PFSK-1 (cell line): ENCODE results near the gene HBB.

ENCODE experiments used
- FOXP2 ChIP-seq: optimal IDR thresholded peaks from 2 replicates; pipeline ENCODE3; 2011; ENCODE audit warnings: borderline replicate concordance, control low read depth, inconsistent platforms; ENCODE audit not compliant: insufficient read depth; ENCODE audit errors: extremely low read length, extremely low read depth
- POLR2AphosphoS5 ChIP-seq: IDR thresholded peaks from 2 replicates; pipeline ENCODE4 v1.6.1; 2012; ENCODE audit warnings: low read depth, mild to moderate bottlenecking, control low read depth, low read length, moderate library complexity
- SIN3A ChIP-seq: IDR thresholded peaks from 2 replicates; pipeline ENCODE4 v1.6.1; 2012; ENCODE audit warnings: mild to moderate bottlenecking, low read length, moderate library complexity, borderline replicate concordance; ENCODE audit not compliant: insufficient read depth
- TAF1 ChIP-seq: IDR thresholded peaks from 2 replicates; pipeline ENCODE4 v1.6.1; 2012; ENCODE audit warnings: low read length, control low read depth, borderline replicate concordance; ENCODE audit not compliant: insufficient read depth
- TF ChIP-seq, protein P1 (sequence below), 2 experiments: IDR thresholded peaks; 2 replicates each; pipeline versions ENCODE4 v1.6.1 to v1.8.0; 2011 to 2012; ENCODE audit warnings: low read depth in 2 of 2, low read length in 2 of 2, control low read depth in 1 of 2, inconsistent platforms in 1 of 2, mild to moderate bottlenecking in 1 of 2, moderate library complexity in 1 of 2; ENCODE audit not compliant: insufficient read depth in 1 of 2

HBB gene

DNA sequence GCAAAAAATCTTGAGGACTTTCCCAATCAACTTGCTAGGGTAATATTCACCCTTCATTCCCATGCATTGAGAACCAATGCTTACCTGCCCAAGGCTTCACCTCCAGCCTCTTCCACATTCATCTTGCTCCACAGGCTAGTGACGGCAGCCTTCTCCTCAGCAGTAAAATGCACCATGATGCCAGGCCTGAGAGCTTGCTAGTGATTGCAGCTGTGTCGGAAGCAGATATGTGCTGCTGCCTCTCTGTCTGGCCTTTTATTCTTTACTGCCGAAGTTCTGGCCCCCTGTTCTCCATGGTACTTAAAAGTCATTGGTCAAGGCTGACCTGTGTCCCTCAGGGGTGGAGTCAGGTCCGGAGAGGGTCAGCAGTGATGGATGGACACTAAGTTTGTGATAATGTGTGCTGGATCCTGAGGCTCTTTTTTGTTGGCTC, 42.9 kb upstream of the HBB start, which contains the start of gene HBE1:
HBE1 (minus strand) TSS at position 231 of the 433 bp plus-strand sequence; CDS start at position 176, 55 bp downstream.
- no peak for TF ChIP-seq SIN3A
- no peak for TF ChIP-seq FOXP2
- no peak for TF ChIP-seq TAF1

DNA sequence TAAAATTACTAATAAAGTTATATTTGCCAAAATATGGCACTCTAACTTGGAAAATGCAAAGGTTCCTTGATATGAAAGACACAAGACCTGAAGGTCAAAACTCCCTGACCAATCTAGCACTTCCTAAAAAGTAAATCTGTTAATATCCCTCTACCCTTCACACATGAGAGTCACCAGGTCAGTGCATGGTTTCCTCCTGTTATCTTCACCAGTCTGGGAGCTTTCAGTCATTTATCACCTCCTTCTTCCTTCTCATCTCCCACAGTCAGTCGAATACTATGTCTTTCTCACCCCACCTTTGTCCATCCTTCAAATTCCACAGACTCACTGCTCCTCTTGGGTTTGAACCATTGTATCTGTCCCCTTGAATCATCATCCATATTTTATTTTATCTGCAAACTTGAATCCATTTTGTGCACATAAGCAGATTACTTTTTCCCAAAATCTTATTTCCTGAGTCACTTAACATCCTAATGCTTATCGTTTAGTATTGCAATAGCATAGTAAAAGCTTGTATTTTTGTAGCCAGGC, 40.2 kb upstream of the HBB start:
- no peak for TF ChIP-seq FOXP2
- TF ChIP-seq, protein P1, sequence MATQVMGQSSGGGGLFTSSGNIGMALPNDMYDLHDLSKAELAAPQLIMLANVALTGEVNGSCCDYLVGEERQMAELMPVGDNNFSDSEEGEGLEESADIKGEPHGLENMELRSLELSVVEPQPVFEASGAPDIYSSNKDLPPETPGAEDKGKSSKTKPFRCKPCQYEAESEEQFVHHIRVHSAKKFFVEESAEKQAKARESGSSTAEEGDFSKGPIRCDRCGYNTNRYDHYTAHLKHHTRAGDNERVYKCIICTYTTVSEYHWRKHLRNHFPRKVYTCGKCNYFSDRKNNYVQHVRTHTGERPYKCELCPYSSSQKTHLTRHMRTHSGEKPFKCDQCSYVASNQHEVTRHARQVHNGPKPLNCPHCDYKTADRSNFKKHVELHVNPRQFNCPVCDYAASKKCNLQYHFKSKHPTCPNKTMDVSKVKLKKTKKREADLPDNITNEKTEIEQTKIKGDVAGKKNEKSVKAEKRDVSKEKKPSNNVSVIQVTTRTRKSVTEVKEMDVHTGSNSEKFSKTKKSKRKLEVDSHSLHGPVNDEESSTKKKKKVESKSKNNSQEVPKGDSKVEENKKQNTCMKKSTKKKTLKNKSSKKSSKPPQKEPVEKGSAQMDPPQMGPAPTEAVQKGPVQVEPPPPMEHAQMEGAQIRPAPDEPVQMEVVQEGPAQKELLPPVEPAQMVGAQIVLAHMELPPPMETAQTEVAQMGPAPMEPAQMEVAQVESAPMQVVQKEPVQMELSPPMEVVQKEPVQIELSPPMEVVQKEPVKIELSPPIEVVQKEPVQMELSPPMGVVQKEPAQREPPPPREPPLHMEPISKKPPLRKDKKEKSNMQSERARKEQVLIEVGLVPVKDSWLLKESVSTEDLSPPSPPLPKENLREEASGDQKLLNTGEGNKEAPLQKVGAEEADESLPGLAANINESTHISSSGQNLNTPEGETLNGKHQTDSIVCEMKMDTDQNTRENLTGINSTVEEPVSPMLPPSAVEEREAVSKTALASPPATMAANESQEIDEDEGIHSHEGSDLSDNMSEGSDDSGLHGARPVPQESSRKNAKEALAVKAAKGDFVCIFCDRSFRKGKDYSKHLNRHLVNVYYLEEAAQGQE (IDR thresholded peaks at IDR 0.05; ENCODE audit: insufficient read depth in 1 of 2, low read depth in 2 of 2, low read length in 2 of 2) = no peak
- no peak for TF ChIP-seq POLR2AphosphoS5
- TF ChIP-seq SIN3A = no peak
- no peak for TF ChIP-seq TAF1

DNA sequence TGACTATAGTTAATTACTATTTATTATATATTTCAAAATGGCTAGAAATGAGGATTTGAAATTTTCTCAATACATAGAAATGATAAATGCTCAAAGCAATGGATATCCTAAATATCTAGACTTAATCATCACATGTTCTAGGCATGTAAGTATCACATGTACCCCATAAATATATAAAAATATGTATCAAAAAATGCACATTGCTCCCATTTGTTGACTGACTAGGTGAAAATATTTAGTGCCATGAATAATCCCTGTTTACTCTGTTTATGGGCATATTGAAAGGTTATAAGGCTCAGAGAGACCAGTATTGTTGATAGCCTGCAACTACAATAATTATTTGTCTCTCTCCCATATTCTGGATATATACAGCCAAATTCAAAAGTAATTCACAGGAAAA, 39.7 kb upstream of the HBB start:
- TF ChIP-seq TAF1 (no peak), SIN3A (no peak), FOXP2 (no peak), POLR2AphosphoS5 (no peak)
- TF ChIP-seq, protein P1 (IDR thresholded peaks at IDR 0.05; ENCODE audit: insufficient read depth in 1 of 2, low read depth in 2 of 2, low read length in 2 of 2) = no peak

DNA sequence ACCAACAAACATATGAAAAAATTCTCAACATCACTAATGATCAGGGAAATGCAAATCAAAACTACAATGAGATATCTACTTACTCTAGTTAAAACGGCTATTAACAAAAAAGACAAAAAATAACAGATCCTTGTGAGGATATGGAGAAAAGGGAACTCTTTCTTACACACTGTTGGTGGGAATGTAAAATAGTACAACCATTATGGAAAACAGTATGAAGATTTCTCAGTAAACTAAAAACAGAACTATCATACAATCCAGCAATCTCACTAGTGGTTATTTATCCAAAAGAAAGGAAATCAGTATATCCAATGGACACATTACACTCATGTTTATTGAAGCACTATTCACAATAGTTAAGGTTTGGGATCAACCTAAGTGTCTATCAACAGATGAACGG, 39.0 kb upstream of the HBB start:
- TF ChIP-seq POLR2AphosphoS5 (no peak), SIN3A (no peak), TAF1 (no peak), FOXP2 (no peak)
- TF ChIP-seq, protein P1 (IDR thresholded peaks at IDR 0.05; ENCODE audit: insufficient read depth in 1 of 2, low read depth in 2 of 2, low read length in 2 of 2) = no peak

DNA sequence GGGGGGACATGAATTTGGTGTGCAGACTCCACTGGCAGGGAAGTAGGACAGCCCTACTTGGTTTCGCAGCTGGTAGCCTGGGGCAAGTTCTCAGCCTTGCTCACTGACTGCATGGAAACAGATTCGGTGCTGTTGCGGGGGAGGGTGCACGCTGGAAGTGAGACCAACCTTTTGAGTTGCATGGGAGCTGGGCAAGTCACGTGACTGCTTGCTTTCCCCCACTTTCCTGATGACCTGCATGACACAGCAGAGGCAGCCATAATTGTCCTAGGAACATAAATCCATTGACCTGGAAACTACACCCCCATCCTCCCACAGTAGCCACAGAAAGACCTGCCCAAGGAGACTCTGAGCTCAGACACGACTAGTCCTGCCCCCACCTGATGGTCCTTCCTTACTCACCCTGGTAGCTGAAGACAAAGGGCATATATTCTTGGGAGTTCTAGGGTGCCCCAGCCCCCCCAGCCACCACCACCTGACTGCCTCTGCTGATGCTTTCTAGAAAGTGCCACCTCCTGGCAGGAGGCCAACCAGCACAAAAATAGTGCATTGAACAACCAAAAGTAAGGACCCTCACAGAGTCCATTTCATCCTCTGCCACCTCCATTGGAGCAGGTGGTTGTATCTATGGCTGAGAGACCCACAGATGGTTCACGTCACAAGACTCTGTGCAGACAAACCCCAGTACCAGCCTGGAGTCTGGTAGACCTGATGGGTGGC, 31.8 kb upstream of the HBB start:
- TF ChIP-seq FOXP2 = no peak
- TF ChIP-seq, protein P1 (IDR thresholded peaks at IDR 0.05; ENCODE audit: insufficient read depth in 1 of 2, low read depth in 2 of 2, low read length in 2 of 2) = no peak
- no peak for TF ChIP-seq SIN3A
- TF ChIP-seq TAF1 = no peak
- no peak for TF ChIP-seq POLR2AphosphoS5
